BLaER1 (cell line): Measurements from ENCODE around the gene AFAP1L2.

ENCODE experiments used
- H3K27ac ChIP-seq: shearing (Covaris generic); formaldehyde crosslinking; 2 replicates; pipeline ENCODE4 v1.8.1; 2022
- H3K27me3 ChIP-seq: shearing (Covaris generic); formaldehyde crosslinking; 2 replicates; pipeline ENCODE4 v1.8.1; 2022
- H3K36me3 ChIP-seq: shearing (Covaris generic); formaldehyde crosslinking; 2 replicates; pipeline ENCODE4 v1.8.1; 2022
- H3K4me1 ChIP-seq: shearing (Covaris generic); formaldehyde crosslinking; 2 replicates; pipeline ENCODE4 v1.8.1; 2022
- H3K4me2 ChIP-seq: shearing (Covaris generic); formaldehyde crosslinking; 2 replicates; pipeline ENCODE4 v1.8.1; 2022
- H3K4me3 ChIP-seq: shearing (Covaris generic); formaldehyde crosslinking; 2 replicates; pipeline ENCODE4 v1.8.1; 2022
- H3K9ac ChIP-seq: shearing (Covaris generic); formaldehyde crosslinking; 2 replicates; pipeline ENCODE4 v1.8.1; 2022
- H3K9me3 ChIP-seq: shearing (Covaris generic); formaldehyde crosslinking; 2 replicates; pipeline ENCODE4 v1.8.1; 2022
- H4K20me1 ChIP-seq: shearing (Covaris generic); formaldehyde crosslinking; 2 replicates; pipeline ENCODE4 v1.8.1; 2022
- Cebpa-rat ChIP-seq: shearing (Covaris generic); IDR thresholded peaks from 2 replicates; pipeline ENCODE4 v1.8.1; 2022

The AFAP1L2 gene

GRCh38 chr10:114400091-114400490 is 4.2 kb downstream of the AFAP1L2 start:
- no peak overlapping the region for H3K4me3 ChIP-seq
- H3K9me3 ChIP-seq, result no peaks in the 10 kb centered on the region
- H3K36me3 ChIP-seq, result no peaks in the 10 kb centered on the region
- H3K4me1 ChIP-seq, result peaks cover 52% of the 10 kb centered on the region
- no peak for TF ChIP-seq Cebpa-rat
- H3K27me3 ChIP-seq, result peaks cover 43% of the 10 kb centered on the region
- H3K4me2 ChIP-seq, result no peak overlapping the region
- peaks cover 24% of the 10 kb centered on the region for H4K20me1 ChIP-seq
- H3K9ac ChIP-seq, result no peak overlapping the region
- H3K27ac ChIP-seq, result no peak overlapping the region

- H3K4me3 ChIP-seq, result no peak overlapping the region
- H3K27me3 ChIP-seq, result peaks cover 37% of the 10 kb centered on the region
- H3K27ac ChIP-seq, result no peak overlapping the region
- H4K20me1 ChIP-seq, result peaks cover 19% of the 10 kb centered on the region
- no peaks in the 10 kb centered on the region for H3K9me3 ChIP-seq
- no peaks in the 10 kb centered on the region for H3K36me3 ChIP-seq
- H3K4me2 ChIP-seq, result no peak overlapping the region
- no peak overlapping the region for H3K9ac ChIP-seq
- peaks cover 55% of the 10 kb centered on the region for H3K4me1 ChIP-seq
- TF ChIP-seq Cebpa-rat, result no peak
Observed at GRCh38 chr10:114399576-114399975, 4.7 kb downstream of the AFAP1L2 start.

- H3K4me1 ChIP-seq, result peaks cover 55% of the 10 kb centered on the region
- H4K20me1 ChIP-seq, result peaks cover 11% of the 10 kb centered on the region
- no peak for TF ChIP-seq Cebpa-rat
- H3K27ac ChIP-seq, result no peak overlapping the region
- H3K9ac ChIP-seq, result no peak overlapping the region
- H3K4me3 ChIP-seq, result no peak overlapping the region
- H3K9me3 ChIP-seq, result no peaks in the 10 kb centered on the region
- H3K4me2 ChIP-seq, result peak overlapping the region; percentile 58
- H3K36me3 ChIP-seq, result no peaks in the 10 kb centered on the region
- peaks cover 29% of the 10 kb centered on the region for H3K27me3 ChIP-seq
Observed at GRCh38 chr10:114398587-114399331, 5.5 kb downstream of the AFAP1L2 start.

GRCh38 chr10:114397651-114398145 is 6.6 kb downstream of the AFAP1L2 start:
- peaks cover 46% of the 10 kb centered on the region for H3K4me1 ChIP-seq
- H4K20me1 ChIP-seq, result no peaks in the 10 kb centered on the region; the same call in 1 of the 2 replicates
- no peaks in the 10 kb centered on the region for H3K36me3 ChIP-seq
- peaks cover 19% of the 10 kb centered on the region for H3K27me3 ChIP-seq
- no peak overlapping the region for H3K4me3 ChIP-seq
- no peaks in the 10 kb centered on the region for H3K9me3 ChIP-seq
- no peak overlapping the region for H3K27ac ChIP-seq
- no peak for TF ChIP-seq Cebpa-rat
- peak overlapping the region; percentile 58 for H3K4me2 ChIP-seq
- H3K9ac ChIP-seq, result no peak overlapping the region

- no peak for TF ChIP-seq Cebpa-rat
- no peak overlapping the region for H3K9ac ChIP-seq
- peaks cover 6% of the 10 kb centered on the region for H3K27me3 ChIP-seq
- H3K4me2 ChIP-seq, result no peak overlapping the region
- no peaks in the 10 kb centered on the region for H3K9me3 ChIP-seq
- no peaks in the 10 kb centered on the region for H4K20me1 ChIP-seq
- peaks cover 52% of the 10 kb centered on the region for H3K4me1 ChIP-seq
- no peak overlapping the region for H3K27ac ChIP-seq
- H3K36me3 ChIP-seq, result no peaks in the 10 kb centered on the region
- no peak overlapping the region for H3K4me3 ChIP-seq
Observed at GRCh38 chr10:114396464-114396863, 7.8 kb downstream of the AFAP1L2 start.

- no peak overlapping the region for H3K9ac ChIP-seq
- no peaks in the 10 kb centered on the region for H3K9me3 ChIP-seq
- no peak for TF ChIP-seq Cebpa-rat
- H3K27me3 ChIP-seq, result no peaks in the 10 kb centered on the region
- H3K4me2 ChIP-seq, result peak overlapping the region; percentile 50; the same call in 1 of the 2 replicates
- no peak overlapping the region for H3K4me3 ChIP-seq
- no peaks in the 10 kb centered on the region for H3K36me3 ChIP-seq
- no peaks in the 10 kb centered on the region for H4K20me1 ChIP-seq
- peaks cover 52% of the 10 kb centered on the region for H3K4me1 ChIP-seq
- no peak overlapping the region for H3K27ac ChIP-seq
Observed at GRCh38 chr10:114395366-114396022, 8.8 kb downstream of the AFAP1L2 start.

GRCh38 chr10:114394531-114394930 is 9.8 kb downstream of the AFAP1L2 start:
- TF ChIP-seq Cebpa-rat, result no peak
- Histone ChIP-seq H3K4me1 (peaks cover 52% of the 10 kb centered on the region), H3K4me3 (no peak overlapping the region), H3K9ac (no peak overlapping the region), H4K20me1 (no peaks in the 10 kb centered on the region), H3K9me3 (no peaks in the 10 kb centered on the region), H3K27me3 (no peaks in the 10 kb centered on the region), H3K4me2 (peak overlapping the region; percentile 50), H3K36me3 (no peaks in the 10 kb centered on the region), H3K27ac (no peak overlapping the region)

- TF ChIP-seq Cebpa-rat, result no peak
- no peak overlapping the region for H3K27ac ChIP-seq
- H4K20me1 ChIP-seq, result no peaks in the 10 kb centered on the region
- peak overlapping the region; percentile 50 for H3K4me2 ChIP-seq
- H3K36me3 ChIP-seq, result no peaks in the 10 kb centered on the region
- no peak overlapping the region for H3K4me3 ChIP-seq
- H3K9me3 ChIP-seq, result no peaks in the 10 kb centered on the region
- H3K9ac ChIP-seq, result no peak overlapping the region
- no peaks in the 10 kb centered on the region for H3K27me3 ChIP-seq
- peaks cover 52% of the 10 kb centered on the region for H3K4me1 ChIP-seq
Observed at GRCh38 chr10:114393886-114394285, 10.4 kb downstream of the AFAP1L2 start.

GRCh38 chr10:114393482-114393881 is 10.8 kb downstream of the AFAP1L2 start:
- Histone ChIP-seq H3K4me1 (peaks cover 51% of the 10 kb centered on the region), H3K27ac (no peak overlapping the region), H3K27me3 (no peaks in the 10 kb centered on the region), H3K36me3 (no peaks in the 10 kb centered on the region), H3K4me2 (no peak overlapping the region), H3K4me3 (no peak overlapping the region), H4K20me1 (no peaks in the 10 kb centered on the region), H3K9ac (no peak overlapping the region), H3K9me3 (no peaks in the 10 kb centered on the region)
- no peak for TF ChIP-seq Cebpa-rat
